Measurements from ENCODE around the gene MPEG1.

DNA sequence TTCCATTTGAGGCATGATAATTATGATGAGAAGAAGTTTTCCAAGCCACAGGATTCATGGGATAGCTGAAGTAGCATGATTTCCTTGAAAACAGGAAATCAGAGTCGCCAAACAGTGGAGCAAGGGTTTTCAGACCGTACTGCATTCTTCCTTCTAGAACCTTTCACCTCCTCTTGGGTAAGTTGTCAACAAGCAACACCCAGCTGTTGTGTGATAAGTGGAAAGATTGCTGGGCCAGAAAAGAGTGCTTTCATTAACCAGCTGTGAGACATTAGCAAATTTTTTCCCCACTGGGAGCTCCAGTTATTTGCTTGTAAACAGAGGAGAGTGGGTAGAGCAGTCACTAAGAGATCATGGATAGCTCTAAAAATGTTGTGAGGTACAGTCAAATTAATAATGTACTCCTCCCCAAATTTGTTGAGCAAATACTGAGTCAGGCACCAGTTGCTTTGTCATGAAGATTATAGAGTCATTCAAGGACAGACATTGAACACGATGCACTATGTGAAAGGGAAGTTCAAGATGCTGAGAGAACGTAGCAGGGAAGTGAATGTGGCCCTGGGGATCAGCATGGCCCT is 11.7 kb upstream of the MPEG1 start:
- TF ChIP-seq EZH2 (IDR thresholded peaks at IDR 0.05; ENCODE audit: insufficient read depth, poor library complexity, severe bottlenecking) (no peak), EZH2phosphoT487 (IDR thresholded peaks at IDR 0.05; ENCODE audit: insufficient read depth, low read depth) (no peak)
